HepG2 (cell line): ENCODE data around the gene MPLKIP. TPM values are rescaled to one million over a fixed set of nuclear protein-coding genes. Genes with fewer than 3 reads are reported as not detected.

ENCODE experiments used
- ATAC-seq: fragments of 200-7000 bp; cut with Tn5 transposase; 3 replicates; pipeline ENCODE4 v1.9.1; 2020; ENCODE audit warnings: mild to moderate bottlenecking, moderate library complexity
- BruUV-seq: library from RNA; stranded (reverse); fragments of 400-500 nt; replicated peaks from 2 replicates; lab custom pipeline; 2021; lab: Mats Ljungman, UMichigan
- CTCF ChIA-PET: fragments of 300-600 bp; formaldehyde crosslinking; extraction: SDS; loops from one replicate; lab custom pipeline; 2021; ENCODE audit warnings: low total read pairs, inconsistent platforms, low intra/inter-chr PET ratio; lab: Yijun Ruan, JAX
- POLR2A ChIA-PET: fragments of 350-600 bp; sonication (Branson Sonifier 250); formaldehyde crosslinking; loops from one replicate; lab custom pipeline; 2020; ENCODE audit warnings: antibody characterized with exemption, inconsistent platforms; lab: Yijun Ruan, JAX
- DNase-seq: peaks from one replicate; pipeline ENCODE4 v3.0.0-alpha.2; 2015; ENCODE audit warnings: low spot score
- FAIRE-seq: peaks from 3 replicates; lab custom pipeline; 2011; peaks lifted over from hg19 to GRCh38; lab: Jason Lieb, UNC
- H2AFZ ChIP-seq: one replicate; pipeline ENCODE4 v1.6.1; 2011; ENCODE audit warnings: low read length, inconsistent platforms
- H3K27ac ChIP-seq: fragments of 300-600 bp; 3 replicates; pipeline ENCODE4 v1.8.0; 2011; ENCODE audit warnings: mixed run types, mild to moderate bottlenecking, mixed read lengths, low read length, inconsistent platforms; ENCODE audit not compliant: insufficient read depth; ENCODE audit errors: extremely low read length
- H3K27me3 ChIP-seq, 2 experiments: fragments of 200-600 bp in 1 of 2; 2 replicates in 1 of 2; 3 replicates in 1 of 2; pipeline versions ENCODE4 v1.6.0 to v1.8.0; 2011; ENCODE audit warnings: low read length in 2 of 2, mild to moderate bottlenecking in 2 of 2, moderate library complexity in 2 of 2, inconsistent platforms in 1 of 2; ENCODE audit not compliant: insufficient read depth in 2 of 2, control insufficient read depth in 1 of 2
- H3K36me3 ChIP-seq, 2 experiments: fragments of 200-600 bp in 1 of 2; replicated peaks in 1 of 2; 2 replicates in 1 of 2; 3 replicates in 1 of 2; pipeline versions ENCODE4 v1.5.1 to v1.8.0; 2011; ENCODE audit warnings: low read length in 2 of 2, inconsistent platforms in 1 of 2; ENCODE audit not compliant: insufficient read depth in 2 of 2, control insufficient read depth in 1 of 2
- H3K4me1 ChIP-seq: 2 replicates; pipeline ENCODE4 v1.5.1; 2012; ENCODE audit warnings: low read length, inconsistent platforms; ENCODE audit not compliant: insufficient read depth
- H3K4me2 ChIP-seq: 2 replicates; pipeline ENCODE4 v1.6.0; 2011; ENCODE audit warnings: low read depth, low read length, inconsistent platforms
- H3K4me3 ChIP-seq, 3 experiments: fragments of 200-600 bp in 1 of 3; sonication (generic), shearing (Covaris generic) in 1 of 3; replicated peaks in 1 of 3; 2 replicates each; pipeline ENCODE4 v1.5.1; 2011 to 2016; ENCODE audit warnings: low read length in 3 of 3, inconsistent platforms in 2 of 3, low read depth in 2 of 3, mild to moderate bottlenecking in 2 of 3, control low read depth in 1 of 3, mixed read lengths in 1 of 3; ENCODE audit not compliant: insufficient read depth in 1 of 3
- H3K79me2 ChIP-seq: one replicate; pipeline ENCODE4 v1.6.1; 2011; ENCODE audit warnings: low read length, inconsistent platforms; ENCODE audit not compliant: insufficient read depth
- H3K9ac ChIP-seq: 2 replicates; pipeline ENCODE4 v1.6.0; 2011; ENCODE audit warnings: mild to moderate bottlenecking, low read depth, low read length, inconsistent platforms; ENCODE audit not compliant: insufficient read depth
- H3K9me3 ChIP-seq: 2 replicates; pipeline ENCODE4 v1.5.1; 2012; ENCODE audit warnings: mild to moderate bottlenecking, low read length
- H4K20me1 ChIP-seq: 2 replicates; pipeline ENCODE4 v1.6.0; 2011; ENCODE audit warnings: inconsistent platforms, mild to moderate bottlenecking, low read length, moderate library complexity; ENCODE audit not compliant: insufficient read depth
- CENPX ChIP-seq: sonication (generic); formaldehyde crosslinking; IDR thresholded peaks from 2 replicates; pipeline ENCODE4 v1.9.0; 2021; ENCODE audit warnings: mild to moderate bottlenecking, missing genetic modification reagents, moderate library complexity
- CREBL2 ChIP-seq: sonication (generic); formaldehyde crosslinking; IDR thresholded peaks from 2 replicates; pipeline ENCODE4 v1.8.1; 2023; ENCODE audit warnings: missing genetic modification reagents, mild to moderate bottlenecking, borderline replicate concordance
- EEA1 ChIP-seq: sonication (generic); formaldehyde crosslinking; IDR thresholded peaks from 2 replicates; pipeline ENCODE4 v1.5.1; 2020; ENCODE audit warnings: mild to moderate bottlenecking, missing genetic modification reagents, borderline replicate concordance
- HOMEZ ChIP-seq: IDR thresholded peaks from 2 replicates; pipeline ENCODE4 v1.6.1; 2016; ENCODE audit warnings: low read depth
- NR2F2 ChIP-seq: IDR thresholded peaks from 2 replicates; pipeline ENCODE4 v1.6.1; 2012; ENCODE audit warnings: low read depth, inconsistent platforms, borderline replicate concordance
- SIN3B ChIP-seq: fragments of 150-350 bp; IDR thresholded peaks from 2 replicates; pipeline ENCODE4 v1.6.1; 2014; ENCODE audit warnings: low read length
- SP4 ChIP-seq: sonication (generic); formaldehyde crosslinking; IDR thresholded peaks from 2 replicates; pipeline ENCODE4 v1.8.1; 2023; ENCODE audit warnings: mild to moderate bottlenecking, missing genetic modification reagents
- SRSF1 ChIP-seq: fragments of 200-400 bp; formaldehyde crosslinking; optimal IDR thresholded peaks from 2 replicates; pipeline ENCODE3; 2017; ENCODE audit warnings: mild to moderate bottlenecking, low read depth, low read length, moderate library complexity
- SRSF4 ChIP-seq: fragments of 200-400 bp; formaldehyde crosslinking; IDR thresholded peaks from one replicate; pipeline ENCODE4 v1.6.1; 2018; ENCODE audit warnings: mild to moderate bottlenecking, low read depth, low read length, moderate library complexity; ENCODE audit not compliant: poor library complexity, severe bottlenecking
- SSRP1 ChIP-seq: IDR thresholded peaks from 2 replicates; pipeline ENCODE4 v1.6.1; 2016; ENCODE audit warnings: control low read depth
- TBP ChIP-seq: sonication (generic); formaldehyde crosslinking; IDR thresholded peaks from 2 replicates; pipeline ENCODE4 v1.5.0; 2020; ENCODE audit warnings: missing genetic modification reagents
- TEAD3 ChIP-seq: optimal IDR thresholded peaks from 2 replicates; pipeline ENCODE3; 2016; ENCODE audit warnings: borderline replicate concordance
- TFDP1 ChIP-seq: IDR thresholded peaks from 2 replicates; pipeline ENCODE4 v1.6.1; 2016; ENCODE audit warnings: missing compliant biosample characterization, missing genetic modification reagents, borderline replicate concordance
- ZBTB1 ChIP-seq: sonication (generic); formaldehyde crosslinking; IDR thresholded peaks from 2 replicates; pipeline ENCODE4 v1.4.0; 2020; ENCODE audit warnings: missing genetic modification reagents, borderline replicate concordance
- ZNF34 ChIP-seq: sonication (generic); formaldehyde crosslinking; IDR thresholded peaks from 2 replicates; pipeline ENCODE4 v1.4.0; 2020; ENCODE audit warnings: mild to moderate bottlenecking, missing genetic modification reagents, borderline replicate concordance
- ZNF609 ChIP-seq: sonication (generic); formaldehyde crosslinking; IDR thresholded peaks from 2 replicates; pipeline ENCODE4 v1.4.0; 2020; ENCODE audit warnings: mild to moderate bottlenecking, missing genetic modification reagents, borderline replicate concordance
- ZNF720 ChIP-seq: sonication (generic); formaldehyde crosslinking; IDR thresholded peaks from 2 replicates; pipeline ENCODE4 v1.4.0; 2020; ENCODE audit warnings: missing genetic modification reagents
- ZNF737 ChIP-seq: sonication (generic); formaldehyde crosslinking; IDR thresholded peaks from 2 replicates; pipeline ENCODE4 v1.5.0; 2020; ENCODE audit warnings: missing genetic modification reagents, mild to moderate bottlenecking, borderline replicate concordance
- ZNF891 ChIP-seq: sonication (generic); formaldehyde crosslinking; IDR thresholded peaks from 2 replicates; pipeline ENCODE4 v1.5.0; 2020; ENCODE audit warnings: mild to moderate bottlenecking, missing genetic modification reagents
- WGBS: methylation state at CpG from one replicate; pipeline ENCODE4 v1.1.6; 2017; ENCODE audit warnings: low lambda C conversion rate; 5-methylcytosine and 5-hydroxymethylcytosine counted together
- in situ Hi-C: cut with HindIII; loops from 2 replicates; pipeline ENCODE4 v1.10.0; 2017; ENCODE audit warnings: low pct_unique_long_range_greater_than_20kb; ENCODE audit not compliant: extremely low pct_ligation_motif_present
- intact Hi-C: fragments of 100-400 bp; cut with micrococcal nuclease; formaldehyde crosslinking; loops from one replicate; pipeline ENCODE4 v1.10.0; 2022; ENCODE audit not compliant: unreplicated experiment
- polyA plus RNA-seq, 8 experiments: library from polyadenylated mRNA; depleted of rRNA in 3 of 8; stranded (reverse) in 7 of 8; unstranded in 1 of 8; fragments of >200 nt; fragmentation: Illumina TruSeq in 4 of 8; extraction: Trizol in 4 of 8; gene quantifications; 2 replicates each; pipeline versions ENCODE4 v1.2.1 to v1.2.3, GENCODE V29; 2011 to 2016; ENCODE audit warnings: low read depth in 4 of 8, missing spikeins in 1 of 8, mixed read lengths in 1 of 8; ENCODE audit not compliant: insufficient read depth in 1 of 8
- total RNA-seq, 5 experiments: library from RNA; depleted of rRNA; stranded (reverse); fragments of >200 nt; fragmentation: Illumina TruSeq; extraction: Trizol; gene quantifications; 2 replicates each; pipeline ENCODE4 v1.2.3, GENCODE V29; 2016; ENCODE audit warnings: low read depth in 1 of 5

MPLKIP gene
- total and polyA plus RNA-seq, 2 of the 13 experiments (the other 11 are each of a cell fraction or from before 2014, with no cell fraction given): 40.1 to 45.7 TPM

GRCh38 chr7:40162516-40162915, 28.1 kb upstream of the MPLKIP start:
- in situ Hi-C loops: no loop called here
- POLR2A ChIA-PET: no interaction called here
- intact Hi-C loops: no loop called here

More at GRCh38 chr7:40162516-40162915, 28.1 kb upstream of the MPLKIP start:
- Histone ChIP-seq H3K36me3 (no peaks in the 10 kb centered on the region), H3K4me3 (no peak overlapping the region), H3K27ac (no peak overlapping the region), H4K20me1 (no peaks in the 10 kb centered on the region), H3K4me2 (no peak overlapping the region), H3K27me3 (no peaks in the 10 kb centered on the region), H3K9ac (no peak overlapping the region), H3K79me2 (no peaks in the 10 kb centered on the region), H3K9me3 (no peaks in the 10 kb centered on the region), H2AFZ (no peak overlapping the region), H3K4me1 (no peaks in the 10 kb centered on the region)
- no TSS peak for BruUV-seq
- CTCF ChIA-PET: no interaction called here
- DNase-seq (no peak), FAIRE-seq (no peak), ATAC-seq (no peak)
- WGBS: 87% methylated on average over 2 of the region's 2 CpGs
- TF ChIP-seq ZNF720: no peak
- no peak for TF ChIP-seq SP4 (CRISPR knock-in tag)
- no peak for TF ChIP-seq SSRP1 (CRISPR knock-in tag)
- TF ChIP-seq SIN3B: no peak
- no peak for TF ChIP-seq EEA1 (CRISPR knock-in tag)
- no peak for TF ChIP-seq ZNF737 (CRISPR knock-in tag)
- TF ChIP-seq CENPX (CRISPR knock-in tag): no peak
- TF ChIP-seq TFDP1 (CRISPR knock-in tag): no peak
- no peak for TF ChIP-seq ZNF34 (CRISPR knock-in tag)
- TF ChIP-seq SRSF1: no peak
- no peak for TF ChIP-seq ZNF891 (CRISPR knock-in tag)
- no peak for TF ChIP-seq NR2F2
- TF ChIP-seq SRSF4: no peak
- no peak for TF ChIP-seq CREBL2
- no peak for TF ChIP-seq TBP (CRISPR knock-in tag)
- no peak for TF ChIP-seq TEAD3 (CRISPR knock-in tag)
- TF ChIP-seq ZBTB1 (CRISPR knock-in tag): no peak
- TF ChIP-seq ZNF609 (CRISPR knock-in tag): no peak
- TF ChIP-seq HOMEZ (CRISPR knock-in tag): no peak
